ENCODE data around the gene OR5A1.

The OR5A1 gene

DNA sequence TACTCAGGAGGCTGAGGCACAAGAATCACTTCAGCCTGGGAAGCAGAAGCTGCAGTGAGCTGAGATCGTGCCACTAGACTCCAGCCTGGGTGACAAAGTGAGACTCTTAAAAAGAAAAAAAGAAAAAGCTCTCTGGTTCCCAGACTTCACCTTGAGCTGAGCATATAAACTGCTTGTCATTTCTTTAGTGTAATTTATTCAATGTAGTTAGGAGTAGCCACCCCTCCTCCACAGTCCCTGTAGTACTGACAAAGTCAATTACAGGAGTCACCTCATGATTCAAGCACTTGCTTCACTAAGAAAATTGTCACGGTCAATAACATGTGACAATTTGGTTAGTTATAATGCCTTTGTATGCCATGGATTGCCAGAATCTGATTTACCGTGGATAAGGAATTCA, 44.1 kb downstream of the OR5A1 start:
- no peak for DNase-seq
